Skin epidermis (tissue), 12 donors: Measurements from ENCODE around the gene RANBP9.
A peak's percentile ranks its signal among the peaks of the same experiment; 100 is the strongest.

Experiments
- H3K27ac ChIP-seq, 21 experiments: fragments of 200-600 bp; sonication (generic) in 11 of 21; one replicate each; pipeline ENCODE4 v1.5.0; 2020; ENCODE audit warnings: mild to moderate bottlenecking in 3 of 21, inconsistent platforms in 2 of 21, moderate library complexity in 2 of 21
- H3K4me3 ChIP-seq, 7 experiments: fragments of 200-600 bp; sonication (generic) in 2 of 7; one replicate each; pipeline ENCODE4 v1.5.0; 2020; ENCODE audit warnings: inconsistent platforms in 2 of 7, mild to moderate bottlenecking in 2 of 7, moderate library complexity in 1 of 7

The RANBP9 gene

GRCh38 chr6:13577926-13578325 lies 133.7 kb downstream of the RANBP9 start:
- no peak overlapping the region for H3K27ac ChIP-seq
- no peak overlapping the region for H3K4me3 ChIP-seq

GRCh38 chr6:13576017-13576416 lies 135.6 kb downstream of the RANBP9 start:
- H3K4me3 ChIP-seq, result no peak overlapping the region
- no peak overlapping the region for H3K27ac ChIP-seq

GRCh38 chr6:13575377-13575775 lies 136.3 kb downstream of the RANBP9 start:
- Histone ChIP-seq H3K4me3 (peak overlapping the region; percentile 70 to 90 (median 80)), H3K27ac (peak overlapping the region in 18 of 21 experiments; percentile 91 to 99 (median 94))

GRCh38 chr6:13574571-13575376 lies 136.9 kb downstream of the RANBP9 start, which contains the start of gene SIRT5:
Gene SIRT5 (plus strand): TSS chr6:13574601. CDS start chr6:13584111, 9,510 bp downstream.
- Histone ChIP-seq H3K4me3 (peak within 1 kb of the TSS; percentile 70 to 90 (median 80)), H3K27ac (peak within 1 kb of the TSS; percentile 91 to 99 (median 94))

GRCh38 chr6:13574149-13574570 lies 137.5 kb downstream of the RANBP9 start:
- Histone ChIP-seq H3K4me3 (peak overlapping the region; percentile 70 to 90 (median 80)), H3K27ac (peak overlapping the region; percentile 91 to 99 (median 94))

- Histone ChIP-seq H3K4me3 (peak overlapping the region; percentile 70 to 90 (median 80)), H3K27ac (peak overlapping the region; percentile 91 to 99 (median 94))
These were observed 137.9 kb downstream of the RANBP9 start for GRCh38 chr6:13573669-13574110.

- Histone ChIP-seq H3K27ac (peak overlapping the region in 13 of 21 experiments; percentile 91 to 99 (median 94)), H3K4me3 (peak overlapping the region in 5 of 7 experiments; percentile 70 to 90 (median 80))
These were observed 138.5 kb downstream of the RANBP9 start for GRCh38 chr6:13572951-13573654.

- Histone ChIP-seq H3K27ac (no peak overlapping the region), H3K4me3 (no peak overlapping the region)
These were observed 139.4 kb downstream of the RANBP9 start for GRCh38 chr6:13572240-13572639.
